Measurements from ENCODE around the gene IFNA1.

- TF ChIP-seq, protein P1, sequence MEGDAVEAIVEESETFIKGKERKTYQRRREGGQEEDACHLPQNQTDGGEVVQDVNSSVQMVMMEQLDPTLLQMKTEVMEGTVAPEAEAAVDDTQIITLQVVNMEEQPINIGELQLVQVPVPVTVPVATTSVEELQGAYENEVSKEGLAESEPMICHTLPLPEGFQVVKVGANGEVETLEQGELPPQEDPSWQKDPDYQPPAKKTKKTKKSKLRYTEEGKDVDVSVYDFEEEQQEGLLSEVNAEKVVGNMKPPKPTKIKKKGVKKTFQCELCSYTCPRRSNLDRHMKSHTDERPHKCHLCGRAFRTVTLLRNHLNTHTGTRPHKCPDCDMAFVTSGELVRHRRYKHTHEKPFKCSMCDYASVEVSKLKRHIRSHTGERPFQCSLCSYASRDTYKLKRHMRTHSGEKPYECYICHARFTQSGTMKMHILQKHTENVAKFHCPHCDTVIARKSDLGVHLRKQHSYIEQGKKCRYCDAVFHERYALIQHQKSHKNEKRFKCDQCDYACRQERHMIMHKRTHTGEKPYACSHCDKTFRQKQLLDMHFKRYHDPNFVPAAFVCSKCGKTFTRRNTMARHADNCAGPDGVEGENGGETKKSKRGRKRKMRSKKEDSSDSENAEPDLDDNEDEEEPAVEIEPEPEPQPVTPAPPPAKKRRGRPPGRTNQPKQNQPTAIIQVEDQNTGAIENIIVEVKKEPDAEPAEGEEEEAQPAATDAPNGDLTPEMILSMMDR (conservative IDR thresholded peaks at IDR 0.05 in 1 of 2, IDR thresholded peaks at IDR 0.05 in 1 of 2; ENCODE audit: low read depth in 1 of 2, low read length in 2 of 2), result no peak
- no peak for TF ChIP-seq EZH2 (IDR thresholded peaks at IDR 0.05; ENCODE audit: low read length, missing control alignments)
Measured at GRCh38 chr9:21482213-21482612, 42.0 kb downstream of the IFNA1 start, which contains the start of gene IFNE.

Measured in fibroblast of lung (primary cell).